Endodermal cell (in vitro differentiated cells): ENCODE results near the gene F7. TPM values are rescaled to one million over a fixed set of nuclear protein-coding genes. Genes with fewer than 3 reads are reported as not detected.
A peak's percentile ranks its signal among the peaks of the same experiment; 100 is the strongest.

Source experiments
- DNase-seq: peaks from one replicate; pipeline ENCODE4 v3.0.0-alpha.2; 2017
- H3K27ac ChIP-seq: 2 replicates; pipeline ENCODE4 v1.5.1; 2013; ENCODE audit warnings: mild to moderate bottlenecking, low read depth, low read length, moderate library complexity
- H3K27me3 ChIP-seq: 2 replicates; pipeline ENCODE4 v1.6.1; 2013; ENCODE audit warnings: mild to moderate bottlenecking, low read length, moderate library complexity; ENCODE audit not compliant: insufficient read depth, control insufficient read depth, poor library complexity, severe bottlenecking
- H3K36me3 ChIP-seq: 2 replicates; pipeline ENCODE4 v1.7.0; 2013; ENCODE audit warnings: mild to moderate bottlenecking, low read length, moderate library complexity; ENCODE audit not compliant: control insufficient read depth, insufficient read depth
- H3K4me1 ChIP-seq: one replicate; pipeline ENCODE4 v1.7.0; 2013; ENCODE audit warnings: low read length; ENCODE audit not compliant: control insufficient read depth, insufficient read depth
- H3K4me3 ChIP-seq: 2 replicates; pipeline ENCODE4 v1.5.1; 2013; ENCODE audit warnings: mild to moderate bottlenecking, low read length, moderate library complexity
- H3K9ac ChIP-seq: 2 replicates; pipeline ENCODE4 v1.6.1; 2013; ENCODE audit warnings: mild to moderate bottlenecking, low read length, moderate library complexity; ENCODE audit not compliant: poor library complexity, severe bottlenecking; ENCODE audit errors: extremely low read depth
- H3K9me3 ChIP-seq: 2 replicates; pipeline ENCODE4 v1.6.1; 2013; ENCODE audit warnings: mild to moderate bottlenecking, low read length, moderate library complexity; ENCODE audit not compliant: control insufficient read depth
- H3K27ac Mint-ChIP-seq: 2 replicates; pipeline ENCODE4 v1.8.0; 2020; ENCODE audit warnings: mixed read lengths
- H3K27me3 Mint-ChIP-seq: 2 replicates; pipeline ENCODE4 v1.8.0; 2021; ENCODE audit warnings: mild to moderate bottlenecking, mixed read lengths; ENCODE audit not compliant: insufficient read depth
- H3K36me3 Mint-ChIP-seq: 2 replicates; pipeline ENCODE4 v1.8.0; 2020; ENCODE audit warnings: low read depth, mixed read lengths
- H3K4me1 Mint-ChIP-seq: 2 replicates; pipeline ENCODE4 v1.8.0; 2020; ENCODE audit warnings: mixed read lengths
- H3K4me3 Mint-ChIP-seq: 2 replicates; pipeline ENCODE4 v1.8.0; 2020; ENCODE audit warnings: mild to moderate bottlenecking, moderate library complexity, mixed read lengths
- H3K9me3 Mint-ChIP-seq: 2 replicates; pipeline ENCODE4 v1.8.0; 2020; ENCODE audit warnings: mild to moderate bottlenecking, mixed read lengths
- CTCF ChIP-seq: fragments of 200-600 bp; sonication (generic); conservative IDR thresholded peaks from 2 replicates; pipeline ENCODE4 v1.5.0; 2021; ENCODE audit warnings: antibody characterized with exemption, mild to moderate bottlenecking
- WGBS, 2 experiments: methylation state at CpG; one replicate each; pipeline versions ENCODE4 v1.1.5 to v1.1.7; 2013; ENCODE audit warnings: missing lambda C conversion rate in 2 of 2, mixed read lengths in 1 of 2; ENCODE audit not compliant: insufficient coverage in 1 of 2, insufficient read length in 1 of 2; 5-methylcytosine and 5-hydroxymethylcytosine counted together
- total RNA-seq, 2 donors: library from RNA; stranded (reverse); fragmentation: NEBNext Ultra II Directional in 1 of 2; extraction: Animal tissue kit (Norgen Biotek cat#: 25700) in 1 of 2; gene quantifications; 2 replicates in 1 of 2; 3 replicates in 1 of 2; pipeline ENCODE4 v1.2.1, GENCODE V29; 2021

Gene F7
- total RNA-seq, 2 donors from 2014 or later, result 4.7 to 6.4 TPM

GRCh38 chr13:113157206-113157928, 51.8 kb downstream of the F7 start:
- peaks cover 12% of the 10 kb centered on the region for H3K27me3 ChIP-seq
- TF ChIP-seq CTCF, result no peak
- peaks cover 40% of the 10 kb centered on the region for H3K4me1 Mint-ChIP-seq
- no peak overlapping the region for H3K4me3 ChIP-seq
- 80 to 88% methylated on average over 9 to 12 of the region's 12 CpGs for WGBS, 2 experiments
- no peak overlapping the region for H3K9ac ChIP-seq
- H3K9me3 Mint-ChIP-seq, result peaks cover 7% of the 10 kb centered on the region
- peak; percentile 51 for DNase-seq
- H3K36me3 ChIP-seq, result no peaks in the 10 kb centered on the region
- peaks cover 13% of the 10 kb centered on the region for H3K9me3 ChIP-seq
- H3K4me3 Mint-ChIP-seq, result peak overlapping the region; percentile 4
- no peaks in the 10 kb centered on the region for H3K27me3 Mint-ChIP-seq
- peak overlapping the region; percentile 13 for H3K27ac Mint-ChIP-seq
- H3K4me1 ChIP-seq, result peaks cover 21% of the 10 kb centered on the region
- peaks cover 10% of the 10 kb centered on the region for H3K36me3 Mint-ChIP-seq
- H3K27ac ChIP-seq, result no peak overlapping the region

GRCh38 chr13:113157929-113158747, 52.5 kb downstream of the F7 start, which contains the start of gene PROZ:
Gene PROZ, plus strand, starts transcription at chr13:113158648. Its CDS starts 13 bp downstream, at chr13:113158661.
- Histone ChIP-seq H3K4me1 (peaks cover 22% of the 10 kb centered on the region), H3K9ac (no peak within 1 kb of the TSS), H3K27ac (no peak within 1 kb of the TSS), H3K27me3 (peaks cover 5% of the 10 kb centered on the region), H3K9me3 (peaks cover 13% of the 10 kb centered on the region), H3K4me3 (no peak within 1 kb of the TSS), H3K36me3 (no peaks in the 10 kb centered on the region)
- Mint-ChIP-seq H3K9me3 (peaks cover 7% of the 10 kb centered on the region), H3K4me1 (peaks cover 41% of the 10 kb centered on the region), H3K36me3 (peaks cover 10% of the 10 kb centered on the region), H3K4me3 (peak within 1 kb of the TSS; percentile 4), H3K27me3 (no peaks in the 10 kb centered on the region), H3K27ac (peak within 1 kb of the TSS; percentile 13)
- DNase-seq, result no peak
- WGBS, 2 experiments, result 72 to 76% methylated on average over 13 to 16 of the region's 16 CpGs
- TF ChIP-seq CTCF, result no peak

- H3K36me3 ChIP-seq, result no peaks in the 10 kb centered on the region
- Mint-ChIP-seq H3K9me3 (peaks cover 7% of the 10 kb centered on the region), H3K4me3 (no peak overlapping the region), H3K27me3 (no peaks in the 10 kb centered on the region), H3K27ac (no peak overlapping the region), H3K36me3 (peaks cover 14% of the 10 kb centered on the region), H3K4me1 (peaks cover 45% of the 10 kb centered on the region)
- H3K9me3 ChIP-seq, result peaks cover 13% of the 10 kb centered on the region
- WGBS, 2 experiments, result 82 to 84% methylated on average over 2 to 7 of the region's 7 CpGs
- H3K9ac ChIP-seq, result no peak overlapping the region
- DNase-seq, result peak; percentile 53
- H3K4me3 ChIP-seq, result no peak overlapping the region
- H3K27me3 ChIP-seq, result no peaks in the 10 kb centered on the region
- H3K4me1 ChIP-seq, result peaks cover 20% of the 10 kb centered on the region
- no peak for TF ChIP-seq CTCF
- H3K27ac ChIP-seq, result no peak overlapping the region
Measured at GRCh38 chr13:113158946-113159345, 53.4 kb downstream of the F7 start.
